Astrocyte (in vitro differentiated cells and primary cell): ENCODE measurements around the gene SLC38A3. TPM values are rescaled to one million over a fixed set of nuclear protein-coding genes. Genes with fewer than 3 reads are reported as not detected.

Source experiments
- DNase-seq: peaks from one replicate; pipeline ENCODE4 v3.0.0-alpha.2; 2010; ENCODE audit warnings: low read depth
- FAIRE-seq: peaks from 2 replicates; lab custom pipeline; 2011; peaks lifted over from hg19 to GRCh38; lab: Jason Lieb, UNC
- H2AFZ ChIP-seq: 2 replicates; pipeline ENCODE4 v1.6.0; 2012; ENCODE audit warnings: low read depth, low read length, inconsistent platforms
- H3K27ac ChIP-seq: 2 replicates; pipeline ENCODE4 v1.5.1; 2011; ENCODE audit warnings: low read depth, low read length, inconsistent platforms
- H3K27me3 ChIP-seq: 2 replicates; pipeline ENCODE4 v1.6.0; 2011; ENCODE audit warnings: low read length, inconsistent platforms; ENCODE audit not compliant: insufficient read depth
- H3K36me3 ChIP-seq: 2 replicates; pipeline ENCODE4 v1.5.1; 2011; ENCODE audit warnings: low read length, inconsistent platforms; ENCODE audit not compliant: insufficient read depth
- H3K4me1 ChIP-seq: 2 replicates; pipeline ENCODE4 v1.5.1; 2011; ENCODE audit warnings: low read length, inconsistent platforms; ENCODE audit not compliant: insufficient read depth
- H3K4me2 ChIP-seq: 2 replicates; pipeline ENCODE4 v1.6.0; 2012; ENCODE audit warnings: low read length, inconsistent platforms
- H3K4me3 ChIP-seq: 2 replicates; pipeline ENCODE4 v1.5.1; 2011; ENCODE audit warnings: low read depth, mild to moderate bottlenecking, low read length, inconsistent platforms; ENCODE audit not compliant: insufficient read depth
- H3K79me2 ChIP-seq: 2 replicates; pipeline ENCODE4 v1.6.0; 2012; ENCODE audit warnings: mild to moderate bottlenecking, low read length, inconsistent platforms; ENCODE audit not compliant: insufficient read depth
- H3K9ac ChIP-seq: 2 replicates; pipeline ENCODE4 v1.6.0; 2012; ENCODE audit warnings: mild to moderate bottlenecking, low read length, inconsistent platforms
- H3K9me3 ChIP-seq: 2 replicates; pipeline ENCODE4 v1.5.1; 2012; ENCODE audit warnings: low read depth, mild to moderate bottlenecking, low read length, inconsistent platforms; ENCODE audit not compliant: insufficient read depth
- H4K20me1 ChIP-seq: 2 replicates; pipeline ENCODE4 v1.6.0; 2012; ENCODE audit warnings: low read length, inconsistent platforms; ENCODE audit not compliant: insufficient read depth
- H3K27ac Mint-ChIP-seq: one replicate; pipeline ENCODE4 v1.8.0; 2021; ENCODE audit warnings: mild to moderate bottlenecking, mixed read lengths; ENCODE audit not compliant: unreplicated experiment
- H3K27me3 Mint-ChIP-seq: one replicate; pipeline ENCODE4 v1.8.0; 2021; ENCODE audit warnings: low read depth, mixed read lengths; ENCODE audit not compliant: unreplicated experiment
- H3K36me3 Mint-ChIP-seq: one replicate; pipeline ENCODE4 v1.8.0; 2021; ENCODE audit warnings: low read depth, mixed read lengths; ENCODE audit not compliant: unreplicated experiment
- H3K4me1 Mint-ChIP-seq: one replicate; pipeline ENCODE4 v1.8.0; 2021; ENCODE audit warnings: low read depth, mixed read lengths; ENCODE audit not compliant: unreplicated experiment
- H3K4me3 Mint-ChIP-seq: one replicate; pipeline ENCODE4 v1.8.0; 2021; ENCODE audit warnings: mild to moderate bottlenecking, moderate library complexity, mixed read lengths; ENCODE audit not compliant: unreplicated experiment
- H3K9me3 Mint-ChIP-seq: one replicate; pipeline ENCODE4 v1.8.0; 2021; ENCODE audit warnings: mild to moderate bottlenecking, mixed read lengths; ENCODE audit not compliant: unreplicated experiment
- CTCF ChIP-seq: IDR thresholded peaks from 2 replicates; pipeline ENCODE4 v1.5.1; 2011; ENCODE audit warnings: low read depth, mild to moderate bottlenecking, inconsistent platforms, low read length, moderate library complexity; ENCODE audit not compliant: insufficient read depth
- EZH2 ChIP-seq: IDR thresholded peaks from 2 replicates; pipeline ENCODE4 v1.6.1; 2012; ENCODE audit warnings: mild to moderate bottlenecking, low read length, inconsistent platforms; ENCODE audit not compliant: insufficient read depth
- total RNA-seq: library from RNA; stranded (reverse); gene quantifications from 2 replicates; pipeline ENCODE4 v1.2.1, GENCODE V29; 2021

Gene SLC38A3
- total RNA-seq, 1 donor from 2014 or later = 0.68 TPM

- H3K4me1 Mint-ChIP-seq = peaks cover 8% of the 10 kb centered on the region
- peak overlapping the region; percentile 45 for H3K4me3 Mint-ChIP-seq
- no peak overlapping the region for H3K4me2 ChIP-seq
Observed at GRCh38 chr3:50167841-50168209, 37.2 kb upstream of the SLC38A3 start.

DNA sequence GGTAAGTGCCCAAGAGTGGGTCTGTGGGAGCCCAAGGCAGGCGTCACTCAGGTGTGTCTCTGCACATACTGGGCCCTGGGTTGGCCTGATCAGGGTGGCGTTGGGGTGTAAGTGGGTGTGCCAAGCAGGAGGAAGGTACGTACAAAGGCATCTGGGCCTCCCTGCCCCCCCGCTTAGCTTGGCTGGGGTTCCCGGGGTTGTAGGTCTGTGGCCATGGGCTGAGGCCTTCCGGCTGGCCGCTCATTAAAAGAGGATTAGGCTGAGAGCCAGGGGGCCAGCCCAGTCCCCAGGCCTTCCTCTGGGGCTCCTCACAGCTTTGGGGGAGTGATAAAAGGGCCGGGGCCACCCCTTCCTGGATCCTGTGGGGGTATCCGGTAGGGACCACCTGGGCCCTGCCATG is 36.7 kb upstream of the SLC38A3 start:
- peaks cover 4% of the 10 kb centered on the region for H4K20me1 ChIP-seq
- DNase-seq = no peak
- no peaks in the 10 kb centered on the region for H3K79me2 ChIP-seq
- H3K36me3 ChIP-seq = no peaks in the 10 kb centered on the region
- H3K4me3 ChIP-seq = no peak overlapping the region
- TF ChIP-seq EZH2 = no peak
- no peak for TF ChIP-seq CTCF
- peaks cover 8% of the 10 kb centered on the region for H3K4me1 Mint-ChIP-seq
- H3K9me3 Mint-ChIP-seq = no peaks in the 10 kb centered on the region
- peaks cover 58% of the 10 kb centered on the region for H3K4me1 ChIP-seq
- FAIRE-seq = no peak
- no peak overlapping the region for H3K4me2 ChIP-seq
- H3K27me3 Mint-ChIP-seq = peaks cover 9% of the 10 kb centered on the region
- no peaks in the 10 kb centered on the region for H3K9me3 ChIP-seq
- H3K27me3 ChIP-seq = no peaks in the 10 kb centered on the region
- H2AFZ ChIP-seq = no peak overlapping the region
- no peak overlapping the region for H3K4me3 Mint-ChIP-seq
- H3K9ac ChIP-seq = no peak overlapping the region
- peaks cover 2% of the 10 kb centered on the region for H3K36me3 Mint-ChIP-seq
- H3K27ac Mint-ChIP-seq = no peak overlapping the region
- no peak overlapping the region for H3K27ac ChIP-seq

More at GRCh38 chr3:50167841-50168209, 37.2 kb upstream of the SLC38A3 start:
- H3K4me3 ChIP-seq = no peak overlapping the region
- TF ChIP-seq EZH2 (no peak), CTCF (no peak)
- H3K36me3 ChIP-seq = no peaks in the 10 kb centered on the region
- H3K27me3 ChIP-seq = no peaks in the 10 kb centered on the region
- Mint-ChIP-seq H3K9me3 (no peaks in the 10 kb centered on the region), H3K27ac (no peak overlapping the region), H3K27me3 (peaks cover 11% of the 10 kb centered on the region), H3K36me3 (peaks cover 2% of the 10 kb centered on the region)
- H3K27ac ChIP-seq = no peak overlapping the region
- H3K9ac ChIP-seq = no peak overlapping the region
- H3K9me3 ChIP-seq = no peaks in the 10 kb centered on the region
- H3K79me2 ChIP-seq = no peaks in the 10 kb centered on the region
- peaks cover 60% of the 10 kb centered on the region for H3K4me1 ChIP-seq
- peaks cover 4% of the 10 kb centered on the region for H4K20me1 ChIP-seq
- no peak overlapping the region for H2AFZ ChIP-seq
- FAIRE-seq (no peak), DNase-seq (no peak)

GRCh38 chr3:50168791-50169190 is 36.3 kb upstream of the SLC38A3 start:
- DNase-seq = no peak
- H3K4me2 ChIP-seq = no peak overlapping the region
- peaks cover 9% of the 10 kb centered on the region for H3K27me3 Mint-ChIP-seq
- no peak overlapping the region for H3K27ac ChIP-seq
- peaks cover 2% of the 10 kb centered on the region for H3K36me3 Mint-ChIP-seq
- no peak for FAIRE-seq
- no peaks in the 10 kb centered on the region for H3K36me3 ChIP-seq
- H3K79me2 ChIP-seq = no peaks in the 10 kb centered on the region
- no peak overlapping the region for H3K9ac ChIP-seq
- peaks cover 54% of the 10 kb centered on the region for H3K4me1 ChIP-seq
- no peak overlapping the region for H3K27ac Mint-ChIP-seq
- H3K27me3 ChIP-seq = no peaks in the 10 kb centered on the region
- no peak overlapping the region for H3K4me3 ChIP-seq
- H3K4me1 Mint-ChIP-seq = peaks cover 8% of the 10 kb centered on the region
- H3K9me3 Mint-ChIP-seq = no peaks in the 10 kb centered on the region
- no peaks in the 10 kb centered on the region for H3K9me3 ChIP-seq
- no peak overlapping the region for H3K4me3 Mint-ChIP-seq
- peaks cover 4% of the 10 kb centered on the region for H4K20me1 ChIP-seq
- TF ChIP-seq CTCF (no peak), EZH2 (no peak)
- H2AFZ ChIP-seq = no peak overlapping the region
